CD14-positive monocyte (primary cell): ENCODE results near the gene HAGH. TPM values are rescaled to one million over a fixed set of nuclear protein-coding genes. Genes with fewer than 3 reads are reported as not detected.

ENCODE experiments used
- DNase-seq, 3 donors: peaks; one replicate each; pipeline ENCODE4 v3.0.0-alpha.2; 2011 to 2022
- H2AFZ ChIP-seq: 2 replicates; pipeline ENCODE4 v1.6.0; 2012; ENCODE audit warnings: mild to moderate bottlenecking, low read depth, low read length, inconsistent platforms; ENCODE audit not compliant: insufficient read depth, poor library complexity, severe bottlenecking
- H3K27ac ChIP-seq, 2 donors: 1 replicate in 1 of 2; 2 replicates in 1 of 2; pipeline ENCODE4 v1.5.1; 2012 to 2013; ENCODE audit warnings: low read length in 2 of 2, control low read depth in 1 of 2, inconsistent platforms in 1 of 2, low read depth in 1 of 2, mild to moderate bottlenecking in 1 of 2
- H3K27me3 ChIP-seq, 2 donors: one replicate each; pipeline versions ENCODE4 v1.6.0 to v1.6.1; 2011 to 2013; ENCODE audit warnings: low read length in 2 of 2; ENCODE audit not compliant: control insufficient read depth in 2 of 2, insufficient read depth in 2 of 2
- H3K36me3 ChIP-seq, 2 donors: replicated peaks in 1 of 2; 1 replicate in 1 of 2; 2 replicates in 1 of 2; pipeline versions ENCODE4 v1.5.1 to v1.6.1; 2012 to 2013; ENCODE audit warnings: low read length in 2 of 2, control low read depth in 1 of 2, inconsistent platforms in 1 of 2, mild to moderate bottlenecking in 1 of 2; ENCODE audit not compliant: insufficient read depth in 2 of 2, control insufficient read depth in 1 of 2
- H3K4me1 ChIP-seq, 2 donors: 1 replicate in 1 of 2; 2 replicates in 1 of 2; pipeline versions ENCODE4 v1.5.1 to v1.6.1; 2012 to 2013; ENCODE audit warnings: low read length in 2 of 2, control low read depth in 1 of 2, inconsistent platforms in 1 of 2, mild to moderate bottlenecking in 1 of 2, moderate library complexity in 1 of 2; ENCODE audit not compliant: insufficient read depth in 2 of 2, control insufficient read depth in 1 of 2
- H3K4me2 ChIP-seq: replicated peaks from 2 replicates; pipeline ENCODE3; 2012; ENCODE audit warnings: low read length, moderate library complexity, mild to moderate bottlenecking; ENCODE audit not compliant: poor library complexity, severe bottlenecking; ENCODE audit errors: extremely low read depth
- H3K4me3 ChIP-seq, 3 experiments: fragments of 200-600 bp in 1 of 3; sonication (generic) in 1 of 3; replicated peaks in 1 of 3; 1 replicate in 2 of 3; 2 replicates in 1 of 3; pipeline ENCODE4 v1.5.1; 2011 to 2013; ENCODE audit warnings: low read length in 3 of 3, mild to moderate bottlenecking in 3 of 3, control low read depth in 2 of 3, low read depth in 2 of 3, inconsistent platforms in 1 of 3, moderate library complexity in 1 of 3
- H3K79me2 ChIP-seq: 2 replicates; pipeline ENCODE4 v1.6.0; 2012; ENCODE audit warnings: mild to moderate bottlenecking, control low read depth, inconsistent platforms, low read length, moderate library complexity; ENCODE audit not compliant: insufficient read depth
- H3K9ac ChIP-seq: 2 replicates; pipeline ENCODE4 v1.6.0; 2017; ENCODE audit warnings: low read length, mild to moderate bottlenecking; ENCODE audit not compliant: insufficient read depth, poor library complexity, severe bottlenecking
- H3K9me3 ChIP-seq, 2 donors: replicated peaks in 1 of 2; 1 replicate in 1 of 2; 2 replicates in 1 of 2; pipeline versions ENCODE4 v1.5.1 to v1.6.1; 2012 to 2013; ENCODE audit warnings: low read length in 2 of 2, control low read depth in 1 of 2; ENCODE audit not compliant: control insufficient read depth in 1 of 2, insufficient read depth in 1 of 2
- H4K20me1 ChIP-seq: 2 replicates; pipeline ENCODE4 v1.6.0; 2012; ENCODE audit warnings: mild to moderate bottlenecking, low read length, control low read depth, moderate library complexity; ENCODE audit not compliant: insufficient read depth
- H3K27ac Mint-ChIP-seq, 7 donors: one replicate each; pipeline ENCODE4 v1.8.0; 2020; ENCODE audit warnings: mild to moderate bottlenecking in 7 of 7, mixed read lengths in 7 of 7, moderate library complexity in 6 of 7, inconsistent platforms in 2 of 7
- H3K27me3 Mint-ChIP-seq, 3 donors: one replicate each; pipeline ENCODE4 v1.8.0; 2021 to 2022; ENCODE audit warnings: low read depth in 3 of 3, mild to moderate bottlenecking in 3 of 3, mixed read lengths in 3 of 3, moderate library complexity in 3 of 3, inconsistent platforms in 1 of 3
- H3K36me3 Mint-ChIP-seq, 2 donors: one replicate each; pipeline ENCODE4 v1.8.0; 2020; ENCODE audit warnings: mixed read lengths in 2 of 2, inconsistent platforms in 1 of 2, mild to moderate bottlenecking in 1 of 2
- H3K4me1 Mint-ChIP-seq: one replicate; pipeline ENCODE4 v1.8.0; 2020; ENCODE audit warnings: mild to moderate bottlenecking, mixed read lengths
- H3K4me3 Mint-ChIP-seq, 2 donors: one replicate each; pipeline ENCODE4 v1.8.0; 2020; ENCODE audit warnings: mild to moderate bottlenecking in 2 of 2, mixed read lengths in 2 of 2, moderate library complexity in 1 of 2
- H3K9me3 Mint-ChIP-seq, 7 donors: one replicate each; pipeline ENCODE4 v1.8.0; 2020 to 2022; ENCODE audit warnings: mixed read lengths in 7 of 7, mild to moderate bottlenecking in 6 of 7, moderate library complexity in 6 of 7, inconsistent platforms in 2 of 7
- CTCF ChIP-seq: fragments of 200-600 bp; IDR thresholded peaks from one replicate; pipeline ENCODE4 v1.8.0; 2022; ENCODE audit warnings: antibody characterized with exemption, mild to moderate bottlenecking
- WGBS: methylation state at CpG from one replicate; pipeline ENCODE4 v1.1.5; 2013; ENCODE audit warnings: missing lambda C conversion rate; ENCODE audit not compliant: insufficient coverage; 5-methylcytosine and 5-hydroxymethylcytosine counted together
- intact Hi-C, 2 donors: fragments of 100-400 bp; cut with micrococcal nuclease; formaldehyde crosslinking; loops; one replicate each; pipeline versions ENCODE4 v1.15.0 to v1.15.1; 2023
- polyA plus RNA-seq, 3 donors: library from polyadenylated mRNA; depleted of rRNA in 1 of 3; unstranded in 2 of 3; stranded (reverse) in 1 of 3; fragments of 300-500 nt in 2 of 3; fragments of >200 nt in 1 of 3; fragmentation: Illumina TruSeq in 2 of 3; gene quantifications; 1 replicate in 2 of 3; 2 replicates in 1 of 3; pipeline ENCODE4 v1.2.3, GENCODE V29; 2012 to 2021

HAGH gene
- polyA plus RNA-seq, 3 donors: 42.6 to 82.1 (median 47.7) TPM

- peaks cover 42 to 44% of the 10 kb centered on the region in 2 donors for H3K36me3 ChIP-seq
- no peaks in the 10 kb centered on the region for H3K9me3 Mint-ChIP-seq
- DNase-seq: no peak
Measured at GRCh38 chr16:1788095-1788707, 38.4 kb downstream of the HAGH start.

More at GRCh38 chr16:1788095-1788707, 38.4 kb downstream of the HAGH start:
- Histone ChIP-seq H3K4me2 (no peak overlapping the region), H3K9me3 (no peaks in the 10 kb centered on the region), H3K27me3 (no peaks in the 10 kb centered on the region), H2AFZ (no peak overlapping the region), H3K27ac (no peak overlapping the region), H3K9ac (no peak overlapping the region), H3K4me3 (no peak overlapping the region), H4K20me1 (peaks cover 33% of the 10 kb centered on the region), H3K4me1 (peaks cover 11 to 12% of the 10 kb centered on the region in 2 donors), H3K79me2 (peaks cover 36% of the 10 kb centered on the region)
- 99% methylated on average over 33 of the region's 38 CpGs for WGBS
- Mint-ChIP-seq H3K27ac (no peak overlapping the region), H3K4me3 (no peak overlapping the region), H3K4me1 (peaks cover 12% of the 10 kb centered on the region), H3K27me3 (no peaks in the 10 kb centered on the region), H3K36me3 (peaks cover 18 to 55% of the 10 kb centered on the region in 2 donors)
- intact Hi-C loops: loop anchor here in 1 of 2 donors (10.0 kb wide), 2 partner anchors 83 to 363 kb away; partner anchors contain the start of genes MAPK8IP3 and UQCC4
- no peak for TF ChIP-seq CTCF
